ENCODE measurements around the gene SELPLG.
"Not testable (repeated sequence)": the region's sequence is repeated elsewhere in the genome, so short reads cannot be mapped to it uniquely, and the experiment has no call there.

Gene SELPLG

GRCh38 chr12:108633534-108634248 is at the start of gene SELPLG:
Gene SELPLG (minus strand): TSS chr12:108633894. CDS start chr12:108624307, 9,587 bp downstream.
- peak; percentile 98 for DNase-seq

GRCh38 chr12:108681317-108681716 is 47.6 kb upstream of the SELPLG start:
- DNase-seq: no peak

- peak; percentile 76 for DNase-seq
Observed at GRCh38 chr12:108679106-108679681, 45.5 kb upstream of the SELPLG start.

- DNase-seq: no peak
Observed at GRCh38 chr12:108678104-108678730, 44.5 kb upstream of the SELPLG start.

GRCh38 chr12:108677381-108677780 is 43.7 kb upstream of the SELPLG start:
- no peak for DNase-seq

- no peak for DNase-seq
Observed at GRCh38 chr12:108676707-108677106, 43.0 kb upstream of the SELPLG start.

GRCh38 chr12:108675792-108676191 is 42.1 kb upstream of the SELPLG start:
- DNase-seq: no peak

GRCh38 chr12:108672054-108672453 is 38.4 kb upstream of the SELPLG start:
- no peak for DNase-seq

- DNase-seq: no peak
Observed at GRCh38 chr12:108671110-108671509, 37.4 kb upstream of the SELPLG start.

GRCh38 chr12:108670066-108670631 is 36.5 kb upstream of the SELPLG start:
- no peak for DNase-seq

GRCh38 chr12:108668542-108668941 is 34.8 kb upstream of the SELPLG start:
- DNase-seq: no peak

- DNase-seq: no peak
Observed at GRCh38 chr12:108668063-108668462, 34.4 kb upstream of the SELPLG start.

GRCh38 chr12:108667349-108667748 is 33.7 kb upstream of the SELPLG start:
- peak; percentile 70 for DNase-seq

- DNase-seq: no peak
Observed at GRCh38 chr12:108666401-108666881, 32.7 kb upstream of the SELPLG start.

- no peak for DNase-seq
Observed at GRCh38 chr12:108665608-108666202, 32.0 kb upstream of the SELPLG start.

GRCh38 chr12:108664338-108665258 is 30.9 kb upstream of the SELPLG start:
- peak; percentile 95 for DNase-seq

GRCh38 chr12:108663324-108664015 is 29.8 kb upstream of the SELPLG start:
- DNase-seq: no peak

- DNase-seq: not testable (repeated sequence)
Observed at GRCh38 chr12:108658115-108658514, 24.4 kb upstream of the SELPLG start.

GRCh38 chr12:108657130-108657745 is 23.5 kb upstream of the SELPLG start:
- DNase-seq: no peak

- not testable (repeated sequence) for DNase-seq
Observed at GRCh38 chr12:108656247-108656646, 22.6 kb upstream of the SELPLG start.

GRCh38 chr12:108655812-108656175 is 22.1 kb upstream of the SELPLG start:
- DNase-seq: not testable (repeated sequence)

All from hematopoietic multipotent progenitor cell treated with erythropoietin and hydrocortisone succinate and interleukin-3 and kit ligand, for 4 days (in vitro differentiated cells).